Measurements from ENCODE around the gene HDX. TPM values are rescaled to one million over a fixed set of nuclear protein-coding genes. Genes with fewer than 3 reads are reported as not detected.
"Not testable (repeated sequence)": the region's sequence is repeated elsewhere in the genome, so short reads cannot be mapped to it uniquely, and the experiment has no call there.

Gene HDX
- total RNA-seq, 2 experiments from 2014 or later, result 1.2 to 1.4 TPM

DNA sequence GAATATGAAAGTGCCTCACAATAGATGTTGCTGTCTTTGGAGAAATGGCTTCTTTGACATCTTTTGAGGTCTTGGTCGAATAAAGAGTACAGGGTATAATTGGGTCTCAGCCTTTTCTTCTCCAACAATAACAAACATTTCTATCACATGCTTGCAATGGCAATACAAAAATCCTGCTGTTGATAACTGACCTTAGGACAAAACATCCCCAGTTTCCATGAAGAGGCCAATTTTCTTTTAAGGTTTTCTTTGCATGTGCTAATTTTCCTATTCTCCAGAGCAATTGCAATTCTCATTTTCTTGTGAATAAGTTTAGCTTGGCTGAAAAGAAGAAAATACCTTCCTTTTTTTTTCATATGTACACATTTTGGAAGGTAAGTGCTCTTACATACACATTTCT lies 183.6 kb downstream of the HDX start:
- Mint-ChIP-seq H3K9me3 (peaks cover 3% of the 10 kb centered on the region), H3K4me1 (no peaks in the 10 kb centered on the region), H3K36me3 (no peaks in the 10 kb centered on the region), H3K27ac (no peak overlapping the region), H3K4me3 (no peak overlapping the region), H3K27me3 (no peaks in the 10 kb centered on the region)
- DNase-seq, result no peak
- ATAC-seq (ENCODE audit: low read depth), result no peak
- POLR2A ChIA-PET, result no interaction called here

DNA sequence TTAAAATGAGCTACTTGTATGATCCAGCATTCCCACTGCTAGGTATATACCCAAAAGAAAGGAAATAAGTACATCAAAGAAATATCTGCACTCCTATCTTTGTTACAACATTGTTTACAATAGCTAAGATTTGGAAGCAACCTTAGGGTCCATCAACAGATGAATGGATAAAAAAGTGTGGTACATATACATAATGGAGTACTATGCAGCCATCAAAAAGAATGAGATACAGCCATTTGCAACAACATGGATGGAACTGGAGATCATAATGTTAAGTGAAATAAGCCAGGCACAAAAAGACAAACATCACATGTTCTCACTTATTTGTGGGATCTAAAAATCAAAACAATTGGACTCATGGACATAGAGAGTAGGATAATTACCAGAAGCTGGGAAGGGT lies 186.3 kb downstream of the HDX start:
- H3K4me3 Mint-ChIP-seq; H3K36me3 Mint-ChIP-seq; DNase-seq; POLR2A ChIA-PET; ATAC-seq (ENCODE audit: low read depth); H3K27me3 Mint-ChIP-seq; H3K9me3 Mint-ChIP-seq; H3K27ac Mint-ChIP-seq; H3K4me1 Mint-ChIP-seq: not testable (repeated sequence)
